ENCODE measurements around the gene ANKLE2.
A peak's percentile ranks its signal among the peaks of the same experiment; 100 is the strongest.

The ANKLE2 gene

GRCh38 chr12:132717531-132718387 is 43.9 kb downstream of the ANKLE2 start:
- no peak for DNase-seq (ENCODE audit: low read depth, low spot score)
- H3K4me3 ChIP-seq (ENCODE audit: low read depth, low read length), result no peak overlapping the region
- no peak for TF ChIP-seq CTCF (IDR thresholded peaks at IDR 0.05; ENCODE audit: low read depth, low read length)
- in situ Hi-C loops (cut with HindIII; ENCODE audit: low sequenced_read_pairs), result no loop called here

- H3K4me3 ChIP-seq (ENCODE audit: low read depth, low read length), result no peak overlapping the region
- in situ Hi-C loops (cut with HindIII; ENCODE audit: low sequenced_read_pairs), result no loop called here
- no peak for TF ChIP-seq CTCF (IDR thresholded peaks at IDR 0.05; ENCODE audit: low read depth, low read length)
- DNase-seq (ENCODE audit: low read depth, low spot score), result no peak
These were observed 44.6 kb downstream of the ANKLE2 start for GRCh38 chr12:132717011-132717410.

GRCh38 chr12:132716356-132716755 is 45.3 kb downstream of the ANKLE2 start:
- in situ Hi-C loops (cut with HindIII; ENCODE audit: low sequenced_read_pairs), result no loop called here

GRCh38 chr12:132715874-132716273 is 45.8 kb downstream of the ANKLE2 start:
- H3K4me3 ChIP-seq (ENCODE audit: low read depth, low read length), result no peak overlapping the region
- no peak for TF ChIP-seq CTCF (IDR thresholded peaks at IDR 0.05; ENCODE audit: low read depth, low read length)
- in situ Hi-C loops (cut with HindIII; ENCODE audit: low sequenced_read_pairs), result no loop called here
- no peak for DNase-seq (ENCODE audit: low read depth, low spot score)

More at GRCh38 chr12:132716356-132716755, 45.3 kb downstream of the ANKLE2 start:
- no peak for DNase-seq (ENCODE audit: low read depth, low spot score)
- TF ChIP-seq CTCF (IDR thresholded peaks at IDR 0.05; ENCODE audit: low read depth, low read length), result no peak
- no peak overlapping the region for H3K4me3 ChIP-seq (ENCODE audit: low read depth, low read length)

GRCh38 chr12:132713123-132713522 is 48.5 kb downstream of the ANKLE2 start:
- no peak overlapping the region for H3K4me3 ChIP-seq (ENCODE audit: low read depth, low read length)
- in situ Hi-C loops (cut with HindIII; ENCODE audit: low sequenced_read_pairs), result no loop called here
- DNase-seq (ENCODE audit: low read depth, low spot score), result no peak
- no peak for TF ChIP-seq CTCF (IDR thresholded peaks at IDR 0.05; ENCODE audit: low read depth, low read length)

- TF ChIP-seq CTCF (IDR thresholded peaks at IDR 0.05; ENCODE audit: low read depth, low read length), result no peak
- in situ Hi-C loops (cut with HindIII; ENCODE audit: low sequenced_read_pairs), result no loop called here
- no peak for DNase-seq (ENCODE audit: low read depth, low spot score)
- peak overlapping the region; percentile 87 for H3K4me3 ChIP-seq (ENCODE audit: low read depth, low read length)
These were observed 50.4 kb downstream of the ANKLE2 start for GRCh38 chr12:132711080-132711843.

Measured in astrocyte of the spinal cord (primary cell).